GM18498 (cell line): Measurements from ENCODE around the gene SLC17A7.
"Not testable (repeated sequence)": the region's sequence is repeated elsewhere in the genome, so short reads cannot be mapped to it uniquely, and the experiment has no call there.

Experiments used
- ATAC-seq: cut with Tn5 transposase; IDR thresholded peaks from one replicate; pipeline ENCODE4 v1.9.1; 2021; ENCODE audit warnings: mild to moderate bottlenecking, moderate library complexity; ENCODE audit not compliant: unreplicated experiment

SLC17A7 gene

GRCh38 chr19:49470615-49470978 lies 29.3 kb upstream of the SLC17A7 start:
- no peak for ATAC-seq

- ATAC-seq: peak; percentile 60
These were observed 28.7 kb upstream of the SLC17A7 start for GRCh38 chr19:49469828-49470614.

GRCh38 chr19:49468746-49469447 lies 27.6 kb upstream of the SLC17A7 start:
- peak; percentile 60 for ATAC-seq

- ATAC-seq: no peak
These were observed 26.9 kb upstream of the SLC17A7 start for GRCh38 chr19:49468199-49468598.

- no peak for ATAC-seq
These were observed 24.0 kb upstream of the SLC17A7 start for GRCh38 chr19:49465371-49465770.

- no peak for ATAC-seq
These were observed 22.8 kb upstream of the SLC17A7 start for GRCh38 chr19:49463960-49464740.

GRCh38 chr19:49462492-49462891 lies 21.2 kb upstream of the SLC17A7 start:
- ATAC-seq: no peak

- ATAC-seq: no peak
These were observed 20.3 kb upstream of the SLC17A7 start for GRCh38 chr19:49461656-49462055.

GRCh38 chr19:49461130-49461529 lies 19.8 kb upstream of the SLC17A7 start:
- ATAC-seq: not testable (repeated sequence)

GRCh38 chr19:49459388-49459787 lies 18.1 kb upstream of the SLC17A7 start:
- no peak for ATAC-seq

- ATAC-seq: no peak
These were observed 17.2 kb upstream of the SLC17A7 start for GRCh38 chr19:49458567-49458903.

GRCh38 chr19:49456326-49456725 lies 15.0 kb upstream of the SLC17A7 start:
- ATAC-seq: no peak

- no peak for ATAC-seq
These were observed 14.4 kb upstream of the SLC17A7 start for GRCh38 chr19:49455773-49456172.

- ATAC-seq: peak; percentile 0
These were observed 12.5 kb upstream of the SLC17A7 start for GRCh38 chr19:49453757-49454240.

GRCh38 chr19:49453013-49453756 lies 11.9 kb upstream of the SLC17A7 start, which contains the start of gene ALDH16A1:
ALDH16A1 (plus strand) TSS chr19:49453225; CDS start chr19:49453332, 107 bp downstream.
- peak; percentile 81 for ATAC-seq

GRCh38 chr19:49451430-49452181 lies 10.3 kb upstream of the SLC17A7 start, which contains the start of gene PIH1D1:
PIH1D1 (minus strand) TSS chr19:49451814; CDS start chr19:49451574, 240 bp downstream.
- peak; percentile 64 for ATAC-seq

GRCh38 chr19:49450405-49450804 lies 9.1 kb upstream of the SLC17A7 start:
- no peak for ATAC-seq

- no peak for ATAC-seq
These were observed 7.1 kb upstream of the SLC17A7 start for GRCh38 chr19:49448432-49448786.

GRCh38 chr19:49447485-49448431 lies 6.4 kb upstream of the SLC17A7 start:
- ATAC-seq: no peak
